ENCODE results near the gene MT1H. TPM values are rescaled to one million over a fixed set of nuclear protein-coding genes. Genes with fewer than 3 reads are reported as not detected.
"Not testable (repeated sequence)": the region's sequence is repeated elsewhere in the genome, so short reads cannot be mapped to it uniquely, and the experiment has no call there.

The MT1H gene
- polyA plus RNA-seq, 1 experiment: not detected

GRCh38 chr16:56667581-56668571, 1.7 kb upstream of the MT1H start, which contains the start of gene MT1G:
Gene MT1G (minus strand): TSS chr16:56668065. CDS start chr16:56667993, 72 bp downstream.
- ChIA-PET POLR2A (no interaction called here), CTCF (interaction anchor here (1.2 kb wide), 1 partner anchor 34 kb away, joined by 3 read pairs; no protein-coding TSS in a partner anchor)
- DNase-seq (ENCODE audit: low read depth): no peak
- Histone ChIP-seq H3K4me3 (ENCODE audit: low read depth, low read length) (no peak within 1 kb of the TSS), H3K27me3 (ENCODE audit: control insufficient read depth, insufficient read depth, low read length) (peaks cover 72% of the 10 kb centered on the region), H3K36me3 (ENCODE audit: control insufficient read depth, insufficient read depth, low read length) (no peaks in the 10 kb centered on the region)
- no peak for TF ChIP-seq CTCF (IDR thresholded peaks at IDR 0.05; ENCODE audit: insufficient read depth, low read depth, low read length)

GRCh38 chr16:56669840-56670619, 416 bp downstream of the MT1H start:
- Histone ChIP-seq H3K36me3 (ENCODE audit: control insufficient read depth, insufficient read depth, low read length) (no peaks in the 10 kb centered on the region), H3K27me3 (ENCODE audit: control insufficient read depth, insufficient read depth, low read length) (peaks cover 61% of the 10 kb centered on the region), H3K4me3 (ENCODE audit: low read depth, low read length) (no peak overlapping the region)
- no peak for TF ChIP-seq CTCF (IDR thresholded peaks at IDR 0.05; ENCODE audit: insufficient read depth, low read depth, low read length)
- POLR2A ChIA-PET: no interaction called here
- CTCF ChIA-PET: interaction anchor here (1.2 kb wide), 1 partner anchor 32 kb away, joined by 4 read pairs; no protein-coding TSS in a partner anchor
- DNase-seq (ENCODE audit: low read depth): no peak

- ChIA-PET CTCF (interaction anchor here (1.2 kb wide), 1 partner anchor 31 kb away, joined by 4 read pairs; no protein-coding TSS in a partner anchor), POLR2A (no interaction called here)
- peaks cover 60% of the 10 kb centered on the region for H3K27me3 ChIP-seq (ENCODE audit: control insufficient read depth, insufficient read depth, low read length)
- DNase-seq (ENCODE audit: low read depth): no peak
- no peaks in the 10 kb centered on the region for H3K36me3 ChIP-seq (ENCODE audit: control insufficient read depth, insufficient read depth, low read length)
- H3K4me3 ChIP-seq (ENCODE audit: low read depth, low read length): no peak overlapping the region
- no peak for TF ChIP-seq CTCF (IDR thresholded peaks at IDR 0.05; ENCODE audit: insufficient read depth, low read depth, low read length)
Observed at GRCh38 chr16:56670620-56670934, 963 bp downstream of the MT1H start.

GRCh38 chr16:56671691-56672090, 2.1 kb downstream of the MT1H start:
- H3K4me3 ChIP-seq (ENCODE audit: low read depth, low read length); POLR2A ChIA-PET; H3K36me3 ChIP-seq (ENCODE audit: control insufficient read depth, insufficient read depth, low read length); DNase-seq (ENCODE audit: low read depth): not testable (repeated sequence)
- CTCF ChIA-PET: interaction anchor here (1.1 kb wide), 1 partner anchor 30 kb away, joined by 3 read pairs; no protein-coding TSS in a partner anchor
- peaks cover 54% of the 10 kb centered on the region for H3K27me3 ChIP-seq (ENCODE audit: control insufficient read depth, insufficient read depth, low read length)

GRCh38 chr16:56672171-56672570, 2.6 kb downstream of the MT1H start:
- POLR2A ChIA-PET; DNase-seq (ENCODE audit: low read depth); H3K36me3 ChIP-seq (ENCODE audit: control insufficient read depth, insufficient read depth, low read length); H3K4me3 ChIP-seq (ENCODE audit: low read depth, low read length): not testable (repeated sequence)
- CTCF ChIA-PET: interaction anchor here (0.6 to 2.6 kb wide), 4 partner anchors 12 to 121 kb away, joined by 3 to 12 read pairs (median 4); partner anchors contain the start of gene MT1X
- peaks cover 51% of the 10 kb centered on the region for H3K27me3 ChIP-seq (ENCODE audit: control insufficient read depth, insufficient read depth, low read length)
